22Rv1 (cell line): Measurements from ENCODE around the gene GATA5.

Experiments used
- H3K27ac ChIP-seq: fragments of 450-650 bp; 2 replicates; pipeline ENCODE4 v1.5.1; 2017
- ZFX ChIP-seq: fragments of 450-650 bp; IDR thresholded peaks from 2 replicates; pipeline ENCODE4 v1.6.1; 2017; ENCODE audit warnings: antibody characterized with exemption, borderline replicate concordance
- TF ChIP-seq, protein P1 (sequence below): fragments of 450-650 bp; IDR thresholded peaks from 2 replicates; pipeline ENCODE4 v1.5.1; 2017; ENCODE audit warnings: mild to moderate bottlenecking

Gene GATA5

DNA sequence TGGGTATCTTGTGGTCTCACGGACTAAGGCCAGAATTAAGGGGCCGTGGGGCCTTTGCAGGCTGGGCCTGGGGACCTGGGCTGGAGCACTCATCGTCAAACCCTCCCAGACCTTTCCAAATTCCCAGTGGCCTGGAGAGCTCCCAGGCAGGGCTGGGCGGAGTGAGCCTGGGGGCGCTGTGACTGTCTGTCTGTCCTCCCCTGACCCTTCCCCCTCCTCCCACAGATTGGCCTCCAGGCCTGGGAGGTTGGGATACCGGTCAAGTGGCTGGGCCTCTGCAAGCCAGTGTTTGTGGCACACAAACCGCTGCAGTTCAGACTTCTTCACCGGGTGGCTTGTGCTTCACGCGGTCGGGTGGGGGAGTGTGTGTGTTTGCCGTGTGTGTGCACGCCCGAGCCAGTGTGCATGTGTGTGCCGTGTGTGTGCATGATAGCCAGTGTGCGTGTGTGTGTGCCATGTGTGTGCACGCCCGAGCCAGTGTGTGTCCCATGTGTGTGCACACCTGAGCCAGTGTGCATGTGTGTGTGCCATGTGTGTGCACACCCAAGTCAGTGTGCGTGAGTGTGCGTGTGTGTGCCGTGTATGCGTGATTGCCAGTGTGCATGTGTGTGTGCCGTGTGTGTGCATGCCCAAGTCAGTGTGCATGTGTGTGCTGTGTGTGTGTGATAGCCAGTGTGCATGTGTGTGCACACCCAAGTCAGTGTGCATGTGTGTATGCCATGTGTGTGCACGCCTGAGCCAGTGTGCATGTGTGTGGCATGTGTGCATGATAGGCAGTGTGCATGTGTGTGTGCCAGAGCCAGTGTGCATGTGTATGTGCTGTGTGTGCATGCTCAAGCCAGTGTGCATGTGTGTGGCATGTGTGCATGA lies 54.7 kb downstream of the GATA5 start:
- no peak overlapping the region for H3K27ac ChIP-seq
- TF ChIP-seq ZFX: no peak
- TF ChIP-seq, protein P1, sequence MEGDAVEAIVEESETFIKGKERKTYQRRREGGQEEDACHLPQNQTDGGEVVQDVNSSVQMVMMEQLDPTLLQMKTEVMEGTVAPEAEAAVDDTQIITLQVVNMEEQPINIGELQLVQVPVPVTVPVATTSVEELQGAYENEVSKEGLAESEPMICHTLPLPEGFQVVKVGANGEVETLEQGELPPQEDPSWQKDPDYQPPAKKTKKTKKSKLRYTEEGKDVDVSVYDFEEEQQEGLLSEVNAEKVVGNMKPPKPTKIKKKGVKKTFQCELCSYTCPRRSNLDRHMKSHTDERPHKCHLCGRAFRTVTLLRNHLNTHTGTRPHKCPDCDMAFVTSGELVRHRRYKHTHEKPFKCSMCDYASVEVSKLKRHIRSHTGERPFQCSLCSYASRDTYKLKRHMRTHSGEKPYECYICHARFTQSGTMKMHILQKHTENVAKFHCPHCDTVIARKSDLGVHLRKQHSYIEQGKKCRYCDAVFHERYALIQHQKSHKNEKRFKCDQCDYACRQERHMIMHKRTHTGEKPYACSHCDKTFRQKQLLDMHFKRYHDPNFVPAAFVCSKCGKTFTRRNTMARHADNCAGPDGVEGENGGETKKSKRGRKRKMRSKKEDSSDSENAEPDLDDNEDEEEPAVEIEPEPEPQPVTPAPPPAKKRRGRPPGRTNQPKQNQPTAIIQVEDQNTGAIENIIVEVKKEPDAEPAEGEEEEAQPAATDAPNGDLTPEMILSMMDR: no peak

DNA sequence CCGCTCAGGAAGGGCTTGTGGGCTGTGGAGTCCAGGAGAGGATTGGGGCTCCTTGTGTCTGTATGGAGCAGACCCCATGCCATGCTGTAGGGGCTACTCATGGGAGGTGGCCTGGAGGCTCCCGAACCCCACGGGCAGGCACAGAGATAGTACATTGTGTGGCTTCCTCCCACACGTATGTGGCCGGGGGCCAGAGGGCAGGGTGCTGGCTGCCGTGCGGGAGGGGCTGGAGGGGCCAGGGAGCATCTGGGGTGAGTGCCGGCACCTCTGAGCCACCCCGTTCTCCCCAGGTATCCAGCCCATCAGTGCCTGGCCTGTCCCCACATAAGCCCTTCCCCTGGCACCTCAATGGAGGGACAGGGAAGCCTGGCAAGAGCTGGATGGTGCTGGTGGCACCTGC lies 56.0 kb downstream of the GATA5 start:
- H3K27ac ChIP-seq: no peak overlapping the region
- TF ChIP-seq, protein P1: no peak
- no peak for TF ChIP-seq ZFX

DNA sequence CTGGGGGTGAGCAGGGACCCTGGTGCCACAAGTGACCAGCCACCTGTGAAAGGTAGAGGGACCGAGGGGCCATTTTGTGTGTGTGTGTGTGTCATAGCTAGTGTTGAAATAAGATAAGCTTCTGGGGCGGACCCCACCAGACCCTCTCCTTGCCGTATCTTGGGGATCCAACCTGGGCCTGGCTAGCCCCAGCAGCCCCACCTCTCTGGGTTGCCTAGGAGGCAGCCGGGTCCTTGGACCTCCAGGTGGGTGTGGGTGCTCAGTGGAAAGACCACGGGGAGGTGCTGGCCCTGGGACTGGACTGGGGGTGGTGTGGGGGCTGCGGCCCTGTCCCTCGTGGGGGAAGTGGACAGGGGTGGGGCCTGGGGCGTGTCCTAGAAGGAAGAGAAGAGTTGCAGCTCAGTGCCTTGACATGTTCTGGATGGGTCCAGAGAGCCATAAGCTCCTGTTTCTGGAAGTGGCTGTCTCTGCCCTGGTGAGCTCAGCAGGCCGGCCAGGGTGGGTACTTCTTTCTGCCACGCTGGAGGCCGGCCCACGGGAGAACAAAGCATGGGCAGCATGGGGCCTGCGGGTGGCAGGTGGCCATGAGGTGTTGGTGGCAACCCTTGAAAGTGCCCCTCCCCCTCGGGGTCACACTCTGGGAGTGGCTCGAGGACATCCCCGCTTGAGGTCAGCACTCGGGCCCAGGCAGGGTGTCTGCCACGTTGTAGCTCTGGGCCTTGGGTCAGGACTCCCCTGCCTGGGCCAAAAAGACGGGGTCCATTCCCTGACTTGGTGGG lies 56.9 kb downstream of the GATA5 start:
- TF ChIP-seq, protein P1: no peak
- TF ChIP-seq ZFX: no peak
- no peak overlapping the region for H3K27ac ChIP-seq

DNA sequence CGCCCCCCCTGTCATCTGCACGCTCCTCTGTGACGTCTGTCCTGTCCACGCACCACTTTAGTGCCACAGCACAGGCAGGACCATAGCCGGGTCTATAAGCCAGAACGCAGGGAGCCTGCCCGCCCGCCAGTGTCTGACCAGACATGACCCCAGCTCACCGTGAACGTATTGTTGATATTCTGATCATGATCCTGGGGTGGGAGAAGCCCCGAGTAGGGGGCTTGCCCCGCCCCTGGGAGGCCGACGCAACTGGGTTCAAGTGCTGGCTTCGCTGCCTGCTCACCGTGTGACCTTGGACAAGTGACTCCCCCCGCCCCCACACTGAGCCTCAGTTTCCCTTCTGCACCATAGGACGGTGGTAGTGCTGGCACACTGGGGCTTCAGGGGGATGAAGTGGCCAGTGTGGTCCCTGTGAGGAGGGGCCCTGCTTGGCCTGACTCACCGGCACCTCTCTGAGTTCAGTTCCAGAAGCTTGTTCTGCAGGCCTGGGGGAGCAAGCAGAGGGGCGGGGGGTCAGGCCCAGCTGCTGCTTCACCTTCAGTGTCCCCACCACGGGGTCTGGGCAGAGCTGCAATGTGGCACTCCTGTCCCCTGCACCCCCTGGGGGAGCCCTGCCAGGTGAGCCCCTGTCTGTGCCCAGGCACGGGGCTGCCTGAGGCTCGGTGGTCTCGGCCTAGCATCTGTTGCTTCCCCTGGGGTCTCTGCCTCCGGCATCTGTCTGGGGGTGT lies 57.6 kb downstream of the GATA5 start:
- no peak overlapping the region for H3K27ac ChIP-seq
- TF ChIP-seq ZFX: no peak
- TF ChIP-seq, protein P1: no peak

DNA sequence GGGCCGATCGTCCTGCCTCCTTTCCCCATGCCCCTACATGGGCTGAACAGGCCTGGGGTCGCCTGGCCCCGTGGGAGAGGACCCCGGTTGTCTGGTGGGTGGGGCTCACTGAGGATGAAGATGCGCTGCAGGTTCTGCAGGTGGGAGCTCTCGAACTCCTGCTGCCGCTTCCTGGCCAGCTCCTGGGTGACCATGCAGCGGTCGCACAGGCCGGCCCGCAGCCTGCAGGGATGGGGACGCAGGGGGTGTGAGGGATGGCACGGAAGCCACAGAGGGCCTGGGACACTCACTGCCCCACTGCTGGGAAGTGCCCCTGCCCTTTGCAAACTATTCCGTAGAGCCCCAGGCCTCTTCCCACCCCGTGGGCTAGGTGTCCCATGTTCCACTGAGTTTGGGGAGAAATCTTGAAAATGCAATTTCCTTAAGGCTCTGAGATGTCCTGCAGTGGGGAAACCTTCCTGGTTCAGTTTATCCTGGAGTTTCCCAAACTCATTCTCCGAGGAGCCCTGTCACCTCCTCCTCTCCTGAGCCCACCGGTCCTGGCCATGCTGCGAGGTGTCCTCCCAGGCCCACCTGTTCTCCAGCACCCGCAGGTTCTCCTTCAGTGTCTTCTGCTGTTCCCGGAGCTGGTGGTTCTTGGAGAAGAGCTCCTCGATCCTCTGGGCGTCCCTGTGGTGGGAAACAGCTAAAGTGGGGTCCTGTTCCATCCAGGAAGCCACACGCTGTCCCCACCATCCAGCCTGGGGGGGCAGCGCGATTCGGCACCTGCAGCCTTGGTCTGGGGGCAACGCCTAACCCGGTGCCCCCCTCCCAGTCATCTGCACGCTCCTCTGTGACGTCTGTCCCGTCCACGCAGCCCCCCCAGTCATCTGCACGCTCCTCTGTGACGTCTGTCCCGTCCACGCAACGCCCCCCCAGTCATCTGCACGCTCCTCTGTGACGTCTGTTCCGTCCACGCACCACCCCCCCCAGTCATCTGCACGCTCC lies 58.9 kb downstream of the GATA5 start:
- TF ChIP-seq, protein P1: no peak
- TF ChIP-seq ZFX: no peak
- no peak overlapping the region for H3K27ac ChIP-seq

DNA sequence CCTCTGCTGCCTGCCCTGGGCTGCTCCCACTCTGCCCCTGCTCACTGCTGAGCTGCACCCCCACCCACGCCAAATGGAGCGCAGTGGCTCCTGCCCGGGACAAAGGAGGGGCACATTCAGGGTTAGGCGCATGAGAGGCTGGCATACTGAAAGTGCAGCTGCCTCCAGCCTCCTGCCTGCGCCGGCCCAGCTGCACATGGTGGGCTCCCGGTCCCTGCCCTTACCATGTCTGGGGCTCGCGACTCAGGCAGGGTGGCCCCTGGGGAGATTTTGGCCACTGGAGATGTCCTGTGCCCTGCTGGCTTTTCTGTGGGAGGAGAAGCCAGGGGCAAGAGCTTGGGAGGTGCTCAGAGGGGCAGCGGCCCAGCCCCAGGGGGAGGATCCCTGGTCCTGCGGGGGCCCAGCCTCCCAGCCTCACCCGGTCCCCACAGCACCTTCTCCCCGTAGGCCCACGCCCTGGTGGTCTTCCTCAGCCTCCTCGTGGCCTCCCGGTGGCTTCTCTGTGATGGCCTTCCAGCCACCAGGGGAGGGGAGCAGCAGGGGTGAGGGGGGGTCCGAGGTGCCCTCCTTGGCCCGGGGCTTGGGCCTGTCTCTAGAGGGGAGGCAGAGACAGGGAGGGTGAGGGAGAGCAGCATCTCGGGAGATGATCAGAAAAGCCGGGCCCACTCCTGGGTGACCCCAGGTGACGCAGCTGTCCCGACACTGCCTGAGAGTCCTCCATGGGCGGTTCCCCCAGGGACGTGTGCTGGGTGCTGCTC lies 60.3 kb downstream of the GATA5 start:
- H3K27ac ChIP-seq: no peak overlapping the region
- TF ChIP-seq, protein P1: no peak
- no peak for TF ChIP-seq ZFX
